Skeletal muscle satellite cell (primary cell): Measurements from ENCODE around the gene USO1.

ENCODE experiments used
- H3K27me3 ChIP-seq: 2 replicates; pipeline ENCODE4 v1.7.0; 2013; ENCODE audit warnings: low read length; ENCODE audit not compliant: control insufficient read depth, insufficient read depth
- H3K36me3 ChIP-seq: 2 replicates; pipeline ENCODE4 v1.7.0; 2013; ENCODE audit warnings: mild to moderate bottlenecking, control low read depth, low read length; ENCODE audit not compliant: insufficient read depth
- H3K4me1 ChIP-seq: 2 replicates; pipeline ENCODE4 v1.7.0; 2013; ENCODE audit warnings: low read length; ENCODE audit not compliant: control insufficient read depth, insufficient read depth
- H3K4me2 ChIP-seq: 2 replicates; pipeline ENCODE4 v1.7.0; 2013; ENCODE audit warnings: mild to moderate bottlenecking, low read length
- H3K4me3 ChIP-seq: 2 replicates; pipeline ENCODE4 v1.7.0; 2013; ENCODE audit warnings: low read length
- H3K9ac ChIP-seq: 2 replicates; pipeline ENCODE4 v1.7.0; 2013; ENCODE audit warnings: mild to moderate bottlenecking, low read depth, low read length, moderate library complexity
- H3K9me3 ChIP-seq: replicated peaks from 2 replicates; pipeline ENCODE4 v1.7.0; 2013; ENCODE audit warnings: mild to moderate bottlenecking, control low read depth, low read length

USO1 gene

DNA sequence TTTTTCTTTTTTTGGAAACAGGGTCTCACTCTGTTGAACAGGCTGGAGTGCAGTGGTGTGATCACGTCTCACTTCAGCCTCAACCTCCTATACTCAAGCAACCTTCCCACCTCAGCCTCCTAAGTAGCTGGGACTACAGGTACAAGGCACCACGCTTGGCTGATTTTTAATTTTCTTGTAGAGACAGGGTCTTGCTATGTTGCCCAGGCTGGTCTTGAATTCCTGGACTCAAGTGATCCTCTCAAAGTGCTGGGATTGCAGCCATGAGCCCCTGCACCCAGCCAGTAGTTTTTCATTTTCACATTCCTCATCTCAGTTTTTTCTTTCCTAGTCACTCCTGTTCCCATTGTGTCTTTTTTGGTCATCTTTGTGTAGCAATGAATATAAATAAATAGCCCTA, 11.1 kb downstream of the USO1 start:
- peaks cover 3% of the 10 kb centered on the region for H3K36me3 ChIP-seq
- no peaks in the 10 kb centered on the region for H3K9me3 ChIP-seq
- H3K4me2 ChIP-seq: no peak overlapping the region
- no peaks in the 10 kb centered on the region for H3K27me3 ChIP-seq
- H3K4me3 ChIP-seq: no peak overlapping the region
- peaks cover 2% of the 10 kb centered on the region for H3K4me1 ChIP-seq
- H3K9ac ChIP-seq: no peak overlapping the region

GRCh38 chr4:75736862-75737261, 12.5 kb downstream of the USO1 start:
- Histone ChIP-seq H3K36me3 (peaks cover 3% of the 10 kb centered on the region), H3K4me1 (peaks cover 2% of the 10 kb centered on the region), H3K27me3 (no peaks in the 10 kb centered on the region), H3K4me2 (no peak overlapping the region), H3K4me3 (no peak overlapping the region), H3K9ac (no peak overlapping the region), H3K9me3 (no peaks in the 10 kb centered on the region)

DNA sequence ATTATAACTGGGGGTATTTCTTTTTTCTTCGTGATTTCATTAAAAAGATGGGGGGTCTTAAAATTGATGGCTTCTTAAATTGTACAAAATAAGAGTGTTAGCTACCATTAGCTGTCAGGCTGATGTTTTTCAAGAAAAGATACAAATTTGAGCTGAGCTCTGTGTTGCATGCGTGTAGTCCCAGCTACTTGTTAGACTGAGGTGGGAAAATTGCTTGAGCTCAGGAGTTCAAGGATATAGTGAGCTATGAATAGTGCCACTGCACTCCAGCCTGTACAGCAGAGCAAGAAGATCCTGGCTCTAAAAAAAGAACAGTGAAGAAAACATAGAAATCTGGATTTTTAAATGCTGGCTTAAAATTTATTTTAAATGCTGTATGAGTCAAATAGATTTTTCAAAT, 13.0 kb downstream of the USO1 start:
- Histone ChIP-seq H3K27me3 (no peaks in the 10 kb centered on the region), H3K4me3 (no peak overlapping the region), H3K9ac (no peak overlapping the region), H3K4me1 (peaks cover 2% of the 10 kb centered on the region), H3K36me3 (peaks cover 3% of the 10 kb centered on the region), H3K4me2 (no peak overlapping the region), H3K9me3 (no peaks in the 10 kb centered on the region)

DNA sequence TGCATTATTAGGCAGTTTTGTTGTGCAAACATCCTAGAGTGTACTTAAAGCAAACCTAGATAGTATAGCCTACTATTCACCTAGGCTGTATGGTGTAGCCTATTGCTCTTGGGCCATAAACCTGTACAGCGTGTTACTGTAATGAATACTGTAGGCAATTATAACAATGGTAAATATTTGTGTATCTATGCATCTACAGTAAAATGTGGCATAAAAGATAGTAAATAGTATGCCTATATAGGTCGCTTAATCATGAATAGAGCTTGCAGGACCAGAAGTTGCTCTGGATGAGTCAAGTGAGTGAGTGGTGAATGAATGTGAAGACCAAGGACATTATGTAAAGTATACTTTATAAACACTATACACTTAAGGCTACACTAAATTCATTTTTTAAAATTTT, 16.6 kb downstream of the USO1 start:
- Histone ChIP-seq H3K4me1 (peaks cover 11% of the 10 kb centered on the region), H3K4me3 (no peak overlapping the region), H3K9me3 (no peaks in the 10 kb centered on the region), H3K9ac (no peak overlapping the region), H3K4me2 (no peak overlapping the region), H3K27me3 (no peaks in the 10 kb centered on the region), H3K36me3 (peaks cover 3% of the 10 kb centered on the region)

DNA sequence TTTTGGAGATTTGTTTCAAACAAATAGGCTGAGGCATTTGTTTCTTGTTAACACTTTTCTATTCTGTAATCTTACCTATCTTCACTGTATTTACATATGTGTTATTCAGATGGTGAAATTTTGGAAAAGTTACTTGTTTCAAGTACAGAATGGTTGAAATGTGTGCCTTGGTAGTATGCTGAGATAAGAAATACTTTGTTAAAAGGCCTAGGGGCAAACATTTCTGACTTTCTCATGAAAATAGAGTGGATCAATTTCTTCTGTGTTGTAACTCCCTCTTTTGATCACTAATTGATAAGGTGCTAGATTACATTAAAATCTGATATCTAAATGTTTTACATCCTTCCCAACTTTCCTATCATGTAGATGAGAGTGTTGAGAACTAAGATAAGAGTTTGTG, 18.1 kb downstream of the USO1 start:
- no peak overlapping the region for H3K4me3 ChIP-seq
- H3K9ac ChIP-seq: no peak overlapping the region
- peaks cover 9% of the 10 kb centered on the region for H3K4me1 ChIP-seq
- no peak overlapping the region for H3K4me2 ChIP-seq
- peaks cover 3% of the 10 kb centered on the region for H3K36me3 ChIP-seq
- no peaks in the 10 kb centered on the region for H3K9me3 ChIP-seq
- H3K27me3 ChIP-seq: no peaks in the 10 kb centered on the region

GRCh38 chr4:75745161-75745560, 20.8 kb downstream of the USO1 start:
- Histone ChIP-seq H3K9ac (no peak overlapping the region), H3K4me3 (no peak overlapping the region), H3K27me3 (no peaks in the 10 kb centered on the region)

GRCh38 chr4:75745721-75746199, 21.4 kb downstream of the USO1 start:
- H3K9me3 ChIP-seq: no peaks in the 10 kb centered on the region
- no peaks in the 10 kb centered on the region for H3K27me3 ChIP-seq
- no peak overlapping the region for H3K9ac ChIP-seq
- peaks cover 9% of the 10 kb centered on the region for H3K4me1 ChIP-seq
- H3K36me3 ChIP-seq: peaks cover 7% of the 10 kb centered on the region
- no peak overlapping the region for H3K4me3 ChIP-seq
- no peak overlapping the region for H3K4me2 ChIP-seq

More at GRCh38 chr4:75745161-75745560, 20.8 kb downstream of the USO1 start:
- peaks cover 9% of the 10 kb centered on the region for H3K4me1 ChIP-seq
- no peaks in the 10 kb centered on the region for H3K9me3 ChIP-seq
- H3K36me3 ChIP-seq: peaks cover 7% of the 10 kb centered on the region
- H3K4me2 ChIP-seq: no peak overlapping the region

DNA sequence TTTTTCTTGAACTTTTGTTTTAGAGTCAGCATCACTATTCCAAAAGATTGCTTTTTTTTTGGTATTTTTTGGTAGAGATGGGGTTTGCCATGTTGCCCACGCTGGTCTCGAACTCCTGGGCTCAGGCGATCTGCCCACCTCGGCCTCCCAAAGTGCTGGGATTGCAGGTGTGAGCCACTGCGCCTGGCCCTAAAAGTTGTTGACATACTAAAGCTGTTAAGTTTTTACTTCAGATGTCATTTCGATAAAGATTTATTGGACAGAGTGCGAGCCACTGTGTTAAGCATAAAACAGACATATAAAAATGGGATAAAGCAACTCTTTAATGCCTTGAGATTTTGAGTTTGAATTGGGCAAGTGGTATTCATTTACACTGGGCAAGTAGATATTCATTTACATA, 28.3 kb downstream of the USO1 start:
- Histone ChIP-seq H3K4me1 (no peaks in the 10 kb centered on the region), H3K36me3 (peaks cover 36% of the 10 kb centered on the region), H3K9me3 (no peaks in the 10 kb centered on the region), H3K4me3 (no peak overlapping the region), H3K9ac (no peak overlapping the region), H3K4me2 (no peak overlapping the region), H3K27me3 (no peaks in the 10 kb centered on the region)

DNA sequence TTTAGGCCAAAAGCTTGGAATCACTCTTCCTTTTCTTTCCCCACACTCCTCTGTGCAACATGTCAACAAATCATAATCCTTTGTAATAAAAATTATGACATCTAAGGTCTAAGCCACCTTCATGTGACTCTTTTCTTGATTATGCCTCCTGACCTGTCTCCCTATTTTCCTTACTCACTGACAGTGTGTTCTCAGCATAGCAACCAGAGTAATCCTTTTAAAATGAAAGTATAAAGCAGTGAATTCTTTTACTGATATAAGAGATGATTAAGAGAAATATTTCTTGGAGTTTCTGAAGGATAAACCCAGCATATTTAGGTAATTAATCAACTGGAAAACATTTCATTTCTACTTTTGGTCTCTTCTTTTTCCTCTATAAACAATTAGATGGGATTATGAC, 44.7 kb downstream of the USO1 start:
- Histone ChIP-seq H3K4me2 (no peak overlapping the region), H3K36me3 (peaks cover 29% of the 10 kb centered on the region), H3K4me1 (peaks cover 6% of the 10 kb centered on the region), H3K4me3 (no peak overlapping the region), H3K9me3 (no peaks in the 10 kb centered on the region), H3K27me3 (no peaks in the 10 kb centered on the region), H3K9ac (no peak overlapping the region)

DNA sequence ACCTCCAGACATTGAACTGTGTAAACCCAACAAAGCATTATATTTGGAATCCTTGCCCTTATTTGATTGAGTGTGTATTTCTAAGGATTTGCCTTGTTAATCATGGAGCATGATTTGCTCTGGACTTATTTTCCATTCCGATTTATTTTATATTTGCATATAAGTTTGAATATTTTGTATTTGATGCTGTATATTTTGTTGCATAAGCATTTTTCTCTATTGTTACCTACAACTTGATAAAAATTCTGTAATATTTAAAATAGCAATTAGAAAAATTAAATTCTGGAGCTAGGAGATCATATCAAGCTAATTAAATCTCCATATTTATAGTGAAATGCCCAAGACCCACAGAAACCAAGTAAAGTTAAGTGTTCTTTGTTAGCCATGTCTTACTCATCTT, 47.2 kb downstream of the USO1 start:
- no peaks in the 10 kb centered on the region for H3K27me3 ChIP-seq
- no peak overlapping the region for H3K4me2 ChIP-seq
- no peaks in the 10 kb centered on the region for H3K9me3 ChIP-seq
- H3K36me3 ChIP-seq: peaks cover 50% of the 10 kb centered on the region
- no peak overlapping the region for H3K4me3 ChIP-seq
- no peak overlapping the region for H3K9ac ChIP-seq
- H3K4me1 ChIP-seq: peaks cover 6% of the 10 kb centered on the region

DNA sequence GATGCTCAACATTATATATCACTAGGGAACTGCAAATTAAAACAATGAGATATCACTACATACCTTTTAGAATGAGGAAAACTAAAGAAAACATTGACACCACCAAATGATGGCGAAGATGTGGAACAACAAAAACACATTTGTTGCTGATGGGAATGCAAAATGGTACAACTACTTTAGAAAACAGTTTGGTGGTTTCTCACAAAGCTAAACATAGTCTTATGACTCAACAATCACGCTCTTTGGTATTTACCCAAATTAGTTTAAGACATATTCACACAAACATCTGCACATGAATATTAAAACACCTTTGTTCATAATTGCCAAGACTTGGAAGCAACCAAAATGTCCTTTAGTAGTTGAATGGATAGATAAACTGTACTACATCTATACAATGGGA, 53.2 kb downstream of the USO1 start:
- peaks cover 77% of the 10 kb centered on the region for H3K36me3 ChIP-seq
- no peak overlapping the region for H3K4me3 ChIP-seq
- no peaks in the 10 kb centered on the region for H3K9me3 ChIP-seq
- no peak overlapping the region for H3K9ac ChIP-seq
- H3K4me1 ChIP-seq: peaks cover 4% of the 10 kb centered on the region
- H3K4me2 ChIP-seq: no peak overlapping the region
- H3K27me3 ChIP-seq: no peaks in the 10 kb centered on the region

- Histone ChIP-seq H3K4me3 (no peak overlapping the region), H3K4me2 (no peak overlapping the region), H3K27me3 (no peaks in the 10 kb centered on the region), H3K9ac (no peak overlapping the region), H3K4me1 (peaks cover 4% of the 10 kb centered on the region), H3K36me3 (peaks cover 87% of the 10 kb centered on the region), H3K9me3 (no peaks in the 10 kb centered on the region)
These were observed 54.9 kb downstream of the USO1 start for GRCh38 chr4:75779105-75779757.
